Endothelial cell (in vitro differentiated cells): ENCODE measurements around the gene FADD. TPM values are rescaled to one million over a fixed set of nuclear protein-coding genes. Genes with fewer than 3 reads are reported as not detected.

Source experiments
- DNase-seq: peaks from one replicate; pipeline ENCODE4 v3.0.0; 2021; ENCODE audit warnings: low spot score
- H3K27ac Mint-ChIP-seq: one replicate; pipeline ENCODE4 v1.8.0; 2021; ENCODE audit warnings: mixed read lengths, inconsistent platforms; ENCODE audit not compliant: unreplicated experiment
- H3K27me3 Mint-ChIP-seq: one replicate; pipeline ENCODE4 v1.8.0; 2021; ENCODE audit warnings: mild to moderate bottlenecking, moderate library complexity, mixed read lengths, inconsistent platforms; ENCODE audit not compliant: unreplicated experiment
- H3K36me3 Mint-ChIP-seq: one replicate; pipeline ENCODE4 v1.8.0; 2021; ENCODE audit warnings: mild to moderate bottlenecking, low read depth, mixed read lengths, inconsistent platforms; ENCODE audit not compliant: unreplicated experiment
- H3K4me1 Mint-ChIP-seq: one replicate; pipeline ENCODE4 v1.8.0; 2021; ENCODE audit warnings: mild to moderate bottlenecking, mixed read lengths, inconsistent platforms; ENCODE audit not compliant: unreplicated experiment
- H3K4me3 Mint-ChIP-seq: one replicate; pipeline ENCODE4 v1.8.0; 2021; ENCODE audit warnings: mild to moderate bottlenecking, mixed read lengths, inconsistent platforms; ENCODE audit not compliant: unreplicated experiment
- H3K9me3 Mint-ChIP-seq: one replicate; pipeline ENCODE4 v1.8.0; 2021; ENCODE audit warnings: mixed read lengths, inconsistent platforms; ENCODE audit not compliant: unreplicated experiment
- total RNA-seq: library from RNA; stranded (reverse); fragmentation: NEBNext Ultra II Directional; extraction: Animal tissue kit (Norgen Biotek cat#: 25700); gene quantifications from one replicate; pipeline ENCODE4 v1.2.1, GENCODE V29; 2021; ENCODE audit not compliant: unreplicated experiment
- TF ChIP-seq, protein P1 (sequence below): fragments of 200-600 bp; sonication (generic); IDR thresholded peaks from one replicate; pipeline ENCODE4 v1.5.0; 2021; ENCODE audit warnings: antibody characterized with exemption; ENCODE audit not compliant: unreplicated experiment

Gene FADD
- total RNA-seq, 1 donor from 2014 or later = 30.3 TPM

DNA sequence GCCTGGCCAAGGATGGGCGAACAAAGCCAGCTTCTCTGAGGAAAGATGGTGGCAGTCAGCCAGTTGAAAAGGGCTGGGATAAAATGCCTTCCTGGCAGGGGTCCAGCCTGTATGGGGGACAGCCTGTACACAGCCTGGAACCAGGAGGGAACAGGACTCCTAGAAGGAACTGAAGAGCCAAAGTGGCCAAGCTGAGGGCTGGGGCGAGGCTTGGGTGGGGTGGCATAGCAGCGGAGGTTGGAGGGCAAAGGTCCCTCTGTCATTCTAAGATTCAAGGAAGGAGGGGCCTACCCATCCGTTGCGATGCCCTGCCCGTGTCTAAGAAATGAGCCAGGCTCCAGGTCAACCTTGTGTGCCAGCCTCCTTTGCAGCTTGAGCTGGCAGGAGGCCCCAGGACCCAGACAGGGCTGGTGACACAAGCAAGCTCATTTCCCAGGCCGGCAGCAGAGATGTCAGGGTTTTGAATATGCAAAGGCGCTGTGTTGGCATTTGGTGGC lies 22.6 kb downstream of the FADD start:
- no peak for DNase-seq
- no peak overlapping the region for H3K27ac Mint-ChIP-seq
- no peaks in the 10 kb centered on the region for H3K36me3 Mint-ChIP-seq
- no peak overlapping the region for H3K4me3 Mint-ChIP-seq
- peaks cover 4% of the 10 kb centered on the region for H3K27me3 Mint-ChIP-seq
- TF ChIP-seq, protein P1, sequence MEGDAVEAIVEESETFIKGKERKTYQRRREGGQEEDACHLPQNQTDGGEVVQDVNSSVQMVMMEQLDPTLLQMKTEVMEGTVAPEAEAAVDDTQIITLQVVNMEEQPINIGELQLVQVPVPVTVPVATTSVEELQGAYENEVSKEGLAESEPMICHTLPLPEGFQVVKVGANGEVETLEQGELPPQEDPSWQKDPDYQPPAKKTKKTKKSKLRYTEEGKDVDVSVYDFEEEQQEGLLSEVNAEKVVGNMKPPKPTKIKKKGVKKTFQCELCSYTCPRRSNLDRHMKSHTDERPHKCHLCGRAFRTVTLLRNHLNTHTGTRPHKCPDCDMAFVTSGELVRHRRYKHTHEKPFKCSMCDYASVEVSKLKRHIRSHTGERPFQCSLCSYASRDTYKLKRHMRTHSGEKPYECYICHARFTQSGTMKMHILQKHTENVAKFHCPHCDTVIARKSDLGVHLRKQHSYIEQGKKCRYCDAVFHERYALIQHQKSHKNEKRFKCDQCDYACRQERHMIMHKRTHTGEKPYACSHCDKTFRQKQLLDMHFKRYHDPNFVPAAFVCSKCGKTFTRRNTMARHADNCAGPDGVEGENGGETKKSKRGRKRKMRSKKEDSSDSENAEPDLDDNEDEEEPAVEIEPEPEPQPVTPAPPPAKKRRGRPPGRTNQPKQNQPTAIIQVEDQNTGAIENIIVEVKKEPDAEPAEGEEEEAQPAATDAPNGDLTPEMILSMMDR = no peak
- no peaks in the 10 kb centered on the region for H3K9me3 Mint-ChIP-seq
- peaks cover 2% of the 10 kb centered on the region for H3K4me1 Mint-ChIP-seq

DNA sequence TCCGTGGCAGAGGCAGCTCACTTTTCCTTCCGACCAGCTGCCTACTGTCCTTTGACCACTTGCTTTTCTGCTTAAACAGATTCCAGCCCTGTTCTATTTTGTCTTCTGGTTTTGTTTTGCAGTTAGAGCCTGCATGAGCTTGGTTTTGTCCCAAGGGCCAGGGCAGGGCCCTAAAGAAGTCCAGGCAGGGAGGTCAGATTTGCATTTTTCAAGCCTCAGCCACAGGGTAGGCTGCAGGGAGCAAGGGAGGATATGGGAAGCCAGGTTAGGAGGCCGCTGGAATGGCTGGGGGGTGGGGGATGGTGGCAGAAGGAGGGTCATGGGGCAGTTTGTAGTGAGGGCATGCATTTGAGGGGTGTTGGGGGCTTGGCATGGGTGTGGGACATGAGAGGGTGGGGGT lies 23.1 kb downstream of the FADD start:
- TF ChIP-seq, protein P1 = no peak
- Mint-ChIP-seq H3K27me3 (peaks cover 4% of the 10 kb centered on the region), H3K27ac (no peak overlapping the region), H3K4me1 (peaks cover 2% of the 10 kb centered on the region), H3K4me3 (no peak overlapping the region), H3K36me3 (no peaks in the 10 kb centered on the region), H3K9me3 (no peaks in the 10 kb centered on the region)
- no peak for DNase-seq

DNA sequence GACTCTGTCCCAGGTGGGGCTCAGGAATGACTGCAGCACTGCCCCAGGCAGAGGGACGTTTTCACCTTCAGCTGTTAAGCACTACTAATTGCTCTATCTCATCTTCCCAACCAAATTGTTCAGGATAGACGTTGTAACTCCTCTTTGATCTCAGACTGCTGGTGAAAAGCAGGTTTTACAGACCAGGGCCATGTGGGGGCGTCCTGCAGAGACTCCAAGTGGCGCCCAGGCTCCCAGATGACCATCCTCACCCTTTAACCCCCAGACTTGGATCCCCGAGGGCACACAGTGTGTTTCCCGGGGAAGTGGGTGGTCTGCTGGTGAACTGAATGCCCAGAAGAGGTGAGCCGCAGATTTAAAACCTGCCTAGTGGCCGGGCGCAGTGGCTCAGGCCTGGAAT lies 23.9 kb downstream of the FADD start:
- no peak overlapping the region for H3K27ac Mint-ChIP-seq
- H3K4me3 Mint-ChIP-seq = no peak overlapping the region
- TF ChIP-seq, protein P1 = peak; percentile 43
- no peaks in the 10 kb centered on the region for H3K9me3 Mint-ChIP-seq
- H3K4me1 Mint-ChIP-seq = peaks cover 2% of the 10 kb centered on the region
- peak; percentile 47 for DNase-seq
- H3K36me3 Mint-ChIP-seq = no peaks in the 10 kb centered on the region
- H3K27me3 Mint-ChIP-seq = peaks cover 4% of the 10 kb centered on the region

DNA sequence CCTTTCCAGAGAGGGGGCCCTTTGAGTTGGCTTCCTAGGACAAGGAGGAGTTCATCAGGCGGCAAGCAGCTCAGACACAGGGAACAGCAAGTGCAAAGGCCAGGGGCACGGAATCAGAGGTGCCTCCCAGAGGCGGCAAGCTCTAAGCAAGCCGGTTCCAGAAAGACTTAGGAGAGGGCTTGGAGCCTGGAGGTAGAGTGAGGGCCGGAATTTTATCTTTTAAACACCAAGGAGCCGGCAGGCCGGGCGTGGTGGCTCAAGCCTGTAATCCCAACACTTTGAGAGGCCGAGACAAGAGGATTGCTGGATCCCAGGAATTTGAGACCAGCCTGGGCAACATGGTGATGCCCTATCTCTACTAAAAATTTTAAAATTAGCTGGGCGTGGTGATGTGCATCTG lies 26.6 kb downstream of the FADD start:
- Mint-ChIP-seq H3K36me3 (no peaks in the 10 kb centered on the region), H3K27me3 (peaks cover 2% of the 10 kb centered on the region), H3K9me3 (no peaks in the 10 kb centered on the region), H3K4me3 (no peak overlapping the region), H3K4me1 (peaks cover 2% of the 10 kb centered on the region), H3K27ac (no peak overlapping the region)
- DNase-seq = no peak
- TF ChIP-seq, protein P1 = no peak

DNA sequence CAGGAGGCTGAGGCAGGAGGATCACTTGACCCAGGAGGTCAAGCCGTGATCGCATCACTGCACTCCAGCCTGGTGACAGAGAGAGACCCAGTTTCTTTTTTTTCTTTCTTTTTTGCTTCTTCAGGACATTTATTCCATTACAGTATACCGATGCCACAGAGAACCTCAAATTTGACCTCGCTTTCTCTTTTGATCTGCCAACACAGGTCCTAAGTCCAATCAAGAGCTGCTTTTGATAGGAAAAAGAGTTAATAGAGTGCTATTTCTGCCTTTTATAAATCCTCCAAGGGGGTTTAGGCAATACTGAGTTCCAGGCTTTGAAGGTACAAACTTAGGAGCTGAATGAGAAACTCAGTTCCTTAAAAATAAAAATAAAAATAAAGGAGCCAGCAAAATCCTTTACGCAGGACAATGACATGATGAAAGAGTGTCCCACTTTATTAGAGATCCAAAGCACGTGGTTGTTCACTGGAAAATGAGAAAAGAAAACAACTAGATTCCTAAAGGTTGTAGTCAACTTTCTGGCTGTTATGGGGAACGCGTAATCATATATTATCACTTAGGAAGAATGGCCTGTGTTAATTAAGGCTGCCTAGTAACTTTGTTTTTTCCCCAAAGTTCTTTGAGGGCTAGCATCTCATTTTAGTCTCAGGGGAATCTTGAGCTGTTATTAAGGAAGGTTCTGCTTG lies 27.2 kb downstream of the FADD start:
- H3K27ac Mint-ChIP-seq = no peak overlapping the region
- no peak for DNase-seq

More for the DNA sequence above, 27.2 kb downstream of the FADD start:
- Mint-ChIP-seq H3K9me3 (no peaks in the 10 kb centered on the region), H3K36me3 (no peaks in the 10 kb centered on the region), H3K4me3 (no peak overlapping the region), H3K27me3 (peaks cover 2% of the 10 kb centered on the region), H3K4me1 (peaks cover 2% of the 10 kb centered on the region)
- TF ChIP-seq, protein P1 = no peak
